Skeletal muscle tissue (tissue), 4 donors: ENCODE results near the gene CYB5D1. TPM values are rescaled to one million over a fixed set of nuclear protein-coding genes. Genes with fewer than 3 reads are reported as not detected.

ENCODE experiments used
- H3K27ac ChIP-seq: one replicate; pipeline ENCODE4 v1.7.0; 2013; ENCODE audit warnings: mild to moderate bottlenecking, low read depth, low read length, inconsistent platforms
- H3K27me3 ChIP-seq, 3 donors: one replicate each; pipeline ENCODE4 v1.7.0; 2013; ENCODE audit warnings: low read length in 3 of 3; ENCODE audit not compliant: control insufficient read depth in 3 of 3, insufficient read depth in 3 of 3
- H3K36me3 ChIP-seq, 3 donors: one replicate each; pipeline ENCODE4 v1.7.0; 2013; ENCODE audit warnings: low read length in 3 of 3; ENCODE audit not compliant: control insufficient read depth in 3 of 3, insufficient read depth in 3 of 3
- H3K4me1 ChIP-seq, 3 donors: one replicate each; pipeline ENCODE4 v1.7.0; 2013; ENCODE audit warnings: low read length in 3 of 3, mild to moderate bottlenecking in 3 of 3; ENCODE audit not compliant: control insufficient read depth in 3 of 3, insufficient read depth in 3 of 3
- H3K4me3 ChIP-seq, 3 donors: one replicate each; pipeline ENCODE4 v1.7.0; 2013; ENCODE audit warnings: low read length in 3 of 3
- H3K9ac ChIP-seq, 3 donors: one replicate each; pipeline ENCODE4 v1.7.0; 2013; ENCODE audit warnings: low read length in 3 of 3, mild to moderate bottlenecking in 3 of 3, moderate library complexity in 2 of 3, low read depth in 1 of 3
- H3K9me3 ChIP-seq, 3 donors: one replicate each; pipeline ENCODE4 v1.7.0; 2013; ENCODE audit warnings: low read length in 3 of 3; ENCODE audit not compliant: control insufficient read depth in 3 of 3
- total RNA-seq: library from RNA; depleted of rRNA; stranded (reverse); fragments of >200 nt; gene quantifications from one replicate; pipeline ENCODE4 v1.2.3, GENCODE V29; 2014
- donor health status: Osteomylitis.

Gene CYB5D1
- total RNA-seq, 1 donor from 2014 or later = 3.7 TPM

DNA sequence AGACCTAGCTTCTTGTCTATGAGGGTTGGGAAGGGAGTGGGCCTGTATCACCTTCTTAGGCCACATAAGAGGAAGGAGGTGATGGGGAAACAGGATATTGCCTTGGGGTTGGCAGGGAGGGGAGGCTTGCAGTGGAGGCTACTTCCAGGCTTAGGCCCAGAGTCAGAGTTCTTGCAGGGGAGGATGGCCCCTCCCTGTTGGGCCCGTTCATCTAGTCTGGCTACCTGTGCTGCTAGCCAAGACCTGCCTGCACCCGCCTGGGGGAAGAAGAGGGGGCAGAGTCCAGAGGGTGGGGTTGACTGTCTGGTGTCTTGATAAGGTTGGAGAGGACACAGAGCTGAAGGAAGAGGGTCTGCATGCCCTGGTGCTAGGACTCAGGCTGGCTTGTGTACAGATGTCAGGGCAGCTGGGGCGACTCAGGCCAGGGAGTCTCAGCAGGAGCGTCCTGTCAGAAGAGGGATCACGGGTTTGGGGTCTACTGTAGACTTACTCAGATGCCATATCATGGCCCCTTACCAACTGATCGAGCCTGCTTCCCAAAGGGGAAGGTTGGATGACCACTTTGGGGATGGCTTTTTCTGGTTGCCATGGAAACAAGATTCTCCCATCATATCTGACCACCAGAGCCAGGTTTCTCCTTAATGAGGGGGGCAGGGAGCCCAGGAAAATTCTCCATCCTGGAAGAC, 18.5 kb upstream of the CYB5D1 start:
- Histone ChIP-seq H3K4me3 (peak overlapping the region; percentile 52 to 70 (median 55)), H3K9ac (peak overlapping the region; percentile 52 to 82 (median 58)), H3K4me1 (peaks cover 53 to 74% (median 64%) of the 10 kb centered on the region in 3 donors), H3K27ac (peak overlapping the region; percentile 79), H3K27me3 (no peaks in the 10 kb centered on the region), H3K36me3 (peaks cover 0 to 4% (median 3%) of the 10 kb centered on the region in 3 donors), H3K9me3 (no peaks in the 10 kb centered on the region)

DNA sequence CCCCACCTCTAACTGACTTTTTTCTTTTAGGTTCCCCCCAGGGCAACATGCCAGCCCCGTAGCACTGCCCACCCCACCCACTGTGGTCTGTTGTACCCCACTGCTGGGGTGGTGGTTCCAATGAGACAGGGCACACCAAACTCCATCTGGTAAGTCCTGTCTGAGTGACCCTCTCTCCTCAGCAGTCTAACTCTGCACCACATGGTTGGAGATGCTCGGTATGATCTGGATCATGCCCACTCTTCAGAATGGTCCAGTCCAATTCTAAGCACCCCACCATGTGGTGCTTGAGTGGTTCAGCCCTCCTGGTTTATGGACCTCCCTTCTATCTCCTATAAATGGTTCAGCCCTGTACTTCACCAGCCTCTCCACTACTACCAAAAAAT, 17.9 kb upstream of the CYB5D1 start:
- Histone ChIP-seq H3K27me3 (no peaks in the 10 kb centered on the region), H3K27ac (peak overlapping the region; percentile 95), H3K4me3 (no peak overlapping the region), H3K9me3 (no peaks in the 10 kb centered on the region), H3K4me1 (peaks cover 56 to 71% (median 66%) of the 10 kb centered on the region in 3 donors), H3K36me3 (peaks cover 0 to 4% (median 3%) of the 10 kb centered on the region in 3 donors), H3K9ac (peak overlapping the region in 1 of 3 donors; percentile 82)

DNA sequence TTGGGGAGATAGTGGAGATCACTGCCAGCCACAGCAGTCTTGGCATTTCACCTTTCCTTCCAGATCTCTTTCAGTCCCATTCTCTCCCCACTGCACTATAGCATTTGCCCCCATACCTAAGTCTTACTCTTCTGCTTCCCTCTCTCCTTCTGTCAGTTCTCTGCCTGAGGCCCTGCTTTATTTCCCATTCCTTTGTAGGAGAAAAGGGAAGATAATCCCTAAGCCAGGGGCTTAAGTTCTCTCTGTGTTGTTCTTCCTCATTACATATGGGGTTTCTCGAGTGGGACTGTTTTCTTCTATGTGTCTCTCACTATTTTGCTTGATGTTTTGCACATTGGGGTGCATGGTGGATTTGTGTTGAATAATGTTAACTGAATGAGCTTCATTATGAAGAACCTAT, 17.4 kb upstream of the CYB5D1 start:
- Histone ChIP-seq H3K9ac (peak overlapping the region in 2 of 3 donors; percentile 18 to 35), H3K27me3 (no peaks in the 10 kb centered on the region), H3K4me3 (no peak overlapping the region), H3K4me1 (peaks cover 61 to 72% (median 69%) of the 10 kb centered on the region in 3 donors), H3K27ac (peak overlapping the region; percentile 95), H3K9me3 (no peaks in the 10 kb centered on the region), H3K36me3 (peaks cover 0 to 6% (median 5%) of the 10 kb centered on the region in 3 donors)

DNA sequence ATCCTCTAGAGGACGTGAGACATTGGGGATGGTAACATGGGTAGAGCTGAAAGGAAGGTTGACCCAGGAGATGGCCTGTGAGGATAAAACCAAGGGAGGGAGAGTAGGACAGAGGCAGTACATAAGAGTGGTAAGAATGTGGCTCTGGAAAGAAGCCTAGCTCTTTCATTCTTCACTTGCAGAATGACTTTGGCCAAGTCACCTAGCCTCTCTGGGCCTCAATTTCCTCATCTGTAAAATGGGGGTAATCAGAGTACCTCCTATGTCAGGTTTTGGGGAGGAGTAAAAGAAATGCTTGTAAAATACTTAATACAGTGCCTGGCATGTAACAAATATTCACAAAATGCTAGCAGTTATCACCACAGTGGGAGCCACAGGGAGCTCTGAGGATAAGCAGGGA, 16.9 kb upstream of the CYB5D1 start:
- Histone ChIP-seq H3K4me3 (peak overlapping the region; percentile 74 to 94 (median 92)), H3K36me3 (peaks cover 0 to 9% (median 8%) of the 10 kb centered on the region in 3 donors), H3K27ac (peak overlapping the region; percentile 95), H3K27me3 (no peaks in the 10 kb centered on the region), H3K9me3 (no peaks in the 10 kb centered on the region), H3K9ac (peak overlapping the region; percentile 60 to 95 (median 89)), H3K4me1 (peaks cover 65 to 76% (median 73%) of the 10 kb centered on the region in 3 donors)

DNA sequence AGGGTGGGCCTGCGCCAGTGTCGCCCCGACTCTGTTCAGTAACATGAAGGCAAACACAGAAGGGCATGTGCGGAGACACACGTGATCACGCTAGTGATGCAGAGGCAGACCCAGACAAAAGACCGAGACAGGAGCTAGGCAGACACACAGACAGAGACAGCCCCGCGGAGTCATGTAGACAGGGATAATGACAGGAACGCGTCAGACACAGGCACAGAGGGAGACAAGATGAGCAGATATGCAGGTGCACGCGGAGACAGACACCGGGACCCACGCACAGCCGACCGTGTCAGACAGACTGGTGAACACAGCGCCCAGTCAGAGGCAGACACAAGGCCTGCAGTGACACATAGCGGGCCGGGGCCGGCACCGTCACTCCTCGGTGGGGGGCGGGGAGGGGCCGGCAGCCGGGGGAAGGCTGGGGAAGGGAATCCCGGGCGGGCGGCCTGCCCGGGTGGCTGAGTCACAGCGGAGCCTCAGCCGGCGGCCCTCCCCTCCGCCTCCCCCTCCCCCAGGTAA, 16.3 kb upstream of the CYB5D1 start:
- Histone ChIP-seq H3K27ac (peak overlapping the region; percentile 95), H3K4me3 (peak overlapping the region; percentile 74 to 94 (median 92)), H3K9me3 (no peaks in the 10 kb centered on the region), H3K4me1 (peaks cover 66 to 77% (median 73%) of the 10 kb centered on the region in 3 donors), H3K9ac (peak overlapping the region; percentile 91 to 96 (median 95)), H3K36me3 (peaks cover 2 to 13% (median 11%) of the 10 kb centered on the region in 3 donors), H3K27me3 (no peaks in the 10 kb centered on the region)

DNA sequence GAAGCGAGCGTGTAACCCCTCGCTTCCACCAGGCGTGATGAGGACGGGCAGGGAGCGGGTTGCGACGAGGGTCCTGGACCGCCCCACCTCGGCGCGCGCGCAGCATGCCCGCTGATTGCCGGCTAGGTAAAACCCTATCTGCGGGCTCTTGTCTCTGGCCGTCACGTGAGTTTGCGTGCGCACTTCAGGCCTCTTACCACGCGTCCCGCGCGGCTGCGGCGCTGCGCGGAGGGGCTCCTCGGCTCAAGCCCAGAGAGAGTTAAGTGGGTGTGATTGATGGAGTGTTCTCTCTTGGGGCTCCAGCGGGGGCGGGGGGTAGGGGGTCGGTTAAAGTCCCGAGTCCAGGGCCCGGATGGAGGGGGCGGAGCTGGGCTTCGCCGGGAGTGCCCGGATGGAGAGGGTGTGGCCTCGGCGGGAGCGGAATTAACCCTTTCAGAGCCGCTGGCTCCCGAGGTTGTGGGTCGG, 15.9 kb upstream of the CYB5D1 start:
- Histone ChIP-seq H3K36me3 (peaks cover 7 to 17% (median 15%) of the 10 kb centered on the region in 3 donors), H3K4me3 (peak overlapping the region; percentile 74 to 94 (median 90)), H3K9me3 (no peaks in the 10 kb centered on the region), H3K27me3 (no peaks in the 10 kb centered on the region), H3K4me1 (peaks cover 62 to 72% (median 69%) of the 10 kb centered on the region in 3 donors), H3K9ac (peak overlapping the region; percentile 91 to 96 (median 95)), H3K27ac (peak overlapping the region; percentile 95)

DNA sequence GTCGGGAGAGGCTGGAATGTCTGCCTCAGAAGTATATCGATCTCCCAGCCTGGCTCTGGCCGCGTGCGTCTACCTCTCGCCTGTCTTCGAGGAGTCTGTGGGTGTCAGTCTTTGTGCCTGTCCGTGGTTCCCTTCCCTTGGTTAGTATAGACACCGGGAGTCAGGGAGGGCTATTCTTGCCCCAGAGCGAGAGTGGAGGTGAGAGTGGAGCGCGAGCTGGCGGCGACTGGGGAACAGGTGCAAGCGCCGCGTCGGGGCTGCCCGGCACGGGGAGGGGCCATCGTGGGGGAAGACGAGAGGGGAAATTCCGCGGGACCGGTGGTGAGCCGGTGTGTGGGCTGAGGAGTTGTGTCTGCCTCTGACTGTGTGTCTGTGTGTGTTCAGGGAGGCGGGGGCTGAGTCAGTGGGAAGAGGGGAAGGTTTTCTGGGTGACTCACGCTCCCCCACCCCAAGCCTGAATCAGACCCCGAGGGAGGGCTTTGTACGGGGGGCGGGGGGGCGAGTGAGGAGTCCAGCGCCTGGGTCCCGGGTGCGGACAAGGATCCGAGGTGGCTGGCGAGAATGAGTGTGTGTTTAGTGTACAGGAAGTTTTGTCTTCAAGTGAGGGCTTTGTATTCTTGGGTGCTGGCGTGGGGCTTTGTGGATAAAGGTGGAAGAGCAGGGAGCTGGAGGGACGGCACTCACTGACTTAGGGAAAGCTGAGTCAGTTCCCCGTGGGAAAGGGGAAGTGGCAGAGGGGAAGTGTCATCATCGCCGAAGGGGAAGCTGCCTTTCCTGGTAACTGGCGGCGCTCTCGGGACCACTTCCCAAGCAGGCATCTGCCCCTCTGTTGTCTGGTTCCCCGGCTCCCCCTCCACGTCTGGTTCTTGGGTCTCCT, 15.2 kb upstream of the CYB5D1 start:
- H3K4me1 ChIP-seq = peaks cover 55 to 66% (median 62%) of the 10 kb centered on the region in 3 donors

DNA sequence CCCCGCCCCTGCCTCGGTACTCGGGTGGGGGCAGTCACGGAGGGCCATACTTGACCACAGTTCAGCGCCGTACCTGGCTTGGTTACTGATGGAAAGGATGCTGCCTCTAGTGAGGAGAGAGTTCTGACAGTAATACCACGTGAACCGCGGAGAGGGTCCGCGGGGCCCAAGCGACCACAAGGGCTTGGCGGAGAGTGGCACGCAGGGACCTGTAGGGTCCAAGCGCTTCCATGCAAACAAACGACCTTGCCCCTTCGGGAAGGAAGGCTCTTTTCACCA, 14.6 kb upstream of the CYB5D1 start:
- H3K4me3 ChIP-seq = peak overlapping the region; percentile 74 to 90 (median 88)
- H3K27me3 ChIP-seq = no peaks in the 10 kb centered on the region
- H3K9ac ChIP-seq = peak overlapping the region; percentile 91 to 96 (median 95)
- peaks cover 52 to 63% (median 59%) of the 10 kb centered on the region in 3 donors for H3K4me1 ChIP-seq
- H3K36me3 ChIP-seq = peaks cover 12 to 22% (median 20%) of the 10 kb centered on the region in 3 donors
- no peaks in the 10 kb centered on the region for H3K9me3 ChIP-seq
- H3K27ac ChIP-seq = peak overlapping the region; percentile 95

More for the DNA sequence above, 15.2 kb upstream of the CYB5D1 start:
- no peaks in the 10 kb centered on the region for H3K9me3 ChIP-seq
- peak overlapping the region; percentile 91 to 96 (median 95) for H3K9ac ChIP-seq
- H3K27me3 ChIP-seq = no peaks in the 10 kb centered on the region
- peak overlapping the region; percentile 95 for H3K27ac ChIP-seq
- peak overlapping the region; percentile 74 to 90 (median 88) for H3K4me3 ChIP-seq
- H3K36me3 ChIP-seq = peaks cover 12 to 20% (median 20%) of the 10 kb centered on the region in 3 donors

DNA sequence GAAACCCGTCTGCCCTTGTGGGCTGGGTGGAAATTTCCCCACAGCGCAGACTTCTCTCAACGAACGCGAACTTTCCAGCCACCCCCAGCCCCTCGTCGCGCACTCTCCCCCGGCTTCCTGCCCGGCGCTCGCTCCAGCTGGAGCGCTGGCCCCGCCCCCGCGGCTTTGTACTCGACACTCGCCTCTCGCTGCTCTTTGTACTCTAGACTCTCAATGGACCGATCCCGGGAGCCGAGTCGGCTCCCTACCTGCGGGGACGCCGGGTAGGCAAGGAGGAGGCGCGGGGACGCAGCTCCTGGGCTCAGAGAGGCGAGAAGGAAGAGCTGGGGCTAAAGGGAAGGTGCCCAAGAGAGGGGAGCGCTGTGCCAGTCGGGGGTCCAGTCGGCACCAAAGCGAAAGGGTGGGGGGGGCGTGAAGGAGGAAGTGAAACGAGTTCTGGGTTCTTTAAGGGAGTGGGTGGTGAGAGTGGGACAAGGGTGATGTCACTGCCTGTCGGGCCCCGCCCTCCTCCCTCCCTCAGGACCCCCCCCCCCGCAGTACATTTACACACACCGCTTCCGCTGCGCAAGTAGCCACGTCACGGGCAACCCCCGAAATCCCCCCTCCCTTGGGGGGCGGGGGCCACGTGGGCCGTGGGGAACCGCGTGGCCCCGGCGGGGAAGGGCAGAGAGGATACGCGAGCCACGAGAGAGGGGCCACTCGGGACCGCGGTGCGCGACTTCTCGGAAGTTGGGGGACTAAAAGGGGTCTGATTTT, 14.1 kb upstream of the CYB5D1 start:
- H3K36me3 ChIP-seq = peaks cover 12 to 23% (median 20%) of the 10 kb centered on the region in 3 donors
- peak overlapping the region; percentile 91 to 96 (median 95) for H3K9ac ChIP-seq
- no peaks in the 10 kb centered on the region for H3K27me3 ChIP-seq
- peak overlapping the region; percentile 95 for H3K27ac ChIP-seq
- H3K4me3 ChIP-seq = peak overlapping the region; percentile 74 to 90 (median 88)
- H3K4me1 ChIP-seq = peaks cover 48 to 58% (median 55%) of the 10 kb centered on the region in 3 donors
- no peaks in the 10 kb centered on the region for H3K9me3 ChIP-seq
